Activated T-cell treated with anti-CD3 and anti-CD28 coated beads, Interleukin-2, amount 50 U/mL, for 4 hours (primary cell): ENCODE measurements around the gene RBCK1. TPM values are rescaled to one million over a fixed set of nuclear protein-coding genes. Genes with fewer than 3 reads are reported as not detected.
A peak's percentile ranks its signal among the peaks of the same experiment; 100 is the strongest.

ENCODE experiments used
- ATAC-seq, 2 donors: fragments of 200-7000 bp; cut with Tn5 transposase; one replicate each; pipeline ENCODE4 v1.10.0; 2021
- DNase-seq: peaks from one replicate; pipeline ENCODE4 v3.0.0-alpha.2; 2020
- H3K27me3 Mint-ChIP-seq: one replicate; pipeline ENCODE4 v1.8.0; 2021; ENCODE audit warnings: low read depth, mixed read lengths
- H3K36me3 Mint-ChIP-seq: one replicate; pipeline ENCODE4 v1.8.0; 2022; ENCODE audit warnings: mixed read lengths; ENCODE audit not compliant: insufficient read depth
- H3K4me1 Mint-ChIP-seq: one replicate; pipeline ENCODE4 v1.8.0; 2021; ENCODE audit warnings: low read depth, mixed read lengths
- H3K4me3 Mint-ChIP-seq: one replicate; pipeline ENCODE4 v1.8.0; 2021; ENCODE audit warnings: mild to moderate bottlenecking, moderate library complexity, mixed read lengths
- H3K9me3 Mint-ChIP-seq: one replicate; pipeline ENCODE4 v1.8.0; 2021; ENCODE audit warnings: mixed read lengths
- total RNA-seq, 3 donors: library from RNA; stranded (reverse); gene quantifications; one replicate each; pipeline ENCODE4 v1.2.1, GENCODE V29; 2021

The RBCK1 gene
- total RNA-seq, 3 donors from 2014 or later: 87.1 to 104 (median 103) TPM

- peaks cover 15% of the 10 kb centered on the region for H3K4me1 Mint-ChIP-seq
- ATAC-seq (no peak), DNase-seq (no peak)
- no peaks in the 10 kb centered on the region for H3K27me3 Mint-ChIP-seq
- no peaks in the 10 kb centered on the region for H3K9me3 Mint-ChIP-seq
- H3K4me3 Mint-ChIP-seq: no peak overlapping the region
- H3K36me3 Mint-ChIP-seq: peaks cover 12% of the 10 kb centered on the region
Measured at GRCh38 chr20:400454-401275, 7.4 kb upstream of the RBCK1 start.

- Mint-ChIP-seq H3K4me1 (peaks cover 18% of the 10 kb centered on the region), H3K36me3 (peaks cover 7% of the 10 kb centered on the region), H3K4me3 (no peak overlapping the region), H3K27me3 (no peaks in the 10 kb centered on the region), H3K9me3 (no peaks in the 10 kb centered on the region)
- peak in 1 of 2 donors; percentile 46 for ATAC-seq
- DNase-seq: no peak
Measured at GRCh38 chr20:401682-402495, 6.2 kb upstream of the RBCK1 start.

- Mint-ChIP-seq H3K27me3 (no peaks in the 10 kb centered on the region), H3K36me3 (peaks cover 4% of the 10 kb centered on the region), H3K4me1 (peaks cover 24% of the 10 kb centered on the region), H3K9me3 (no peaks in the 10 kb centered on the region), H3K4me3 (no peak overlapping the region)
- DNase-seq: no peak
- ATAC-seq: no peak
Measured at GRCh38 chr20:402496-402885, 5.6 kb upstream of the RBCK1 start.

GRCh38 chr20:402898-403581 lies 5.1 kb upstream of the RBCK1 start:
- DNase-seq (no peak), ATAC-seq (no peak)
- H3K36me3 Mint-ChIP-seq: peaks cover 3% of the 10 kb centered on the region
- H3K4me3 Mint-ChIP-seq: no peak overlapping the region
- H3K27me3 Mint-ChIP-seq: no peaks in the 10 kb centered on the region
- H3K4me1 Mint-ChIP-seq: peaks cover 24% of the 10 kb centered on the region
- no peaks in the 10 kb centered on the region for H3K9me3 Mint-ChIP-seq

- Mint-ChIP-seq H3K9me3 (no peaks in the 10 kb centered on the region), H3K4me1 (peaks cover 24% of the 10 kb centered on the region), H3K36me3 (peaks cover 1% of the 10 kb centered on the region), H3K27me3 (no peaks in the 10 kb centered on the region), H3K4me3 (no peak overlapping the region)
- ATAC-seq (no peak), DNase-seq (no peak)
Measured at GRCh38 chr20:403582-403957, 4.5 kb upstream of the RBCK1 start.

- ATAC-seq: no peak
- DNase-seq: no peak
- Mint-ChIP-seq H3K36me3 (peaks cover under 1% of the 10 kb centered on the region), H3K9me3 (no peaks in the 10 kb centered on the region), H3K27me3 (no peaks in the 10 kb centered on the region), H3K4me3 (no peak overlapping the region), H3K4me1 (peaks cover 26% of the 10 kb centered on the region)
Measured at GRCh38 chr20:404088-404487, 4.0 kb upstream of the RBCK1 start.

- no peaks in the 10 kb centered on the region for H3K27me3 Mint-ChIP-seq
- ATAC-seq: no peak
- H3K4me1 Mint-ChIP-seq: peaks cover 44% of the 10 kb centered on the region
- H3K9me3 Mint-ChIP-seq: no peaks in the 10 kb centered on the region
- no peak for DNase-seq
- H3K4me3 Mint-ChIP-seq: peak overlapping the region; percentile 80
- H3K36me3 Mint-ChIP-seq: peaks cover 20% of the 10 kb centered on the region
Measured at GRCh38 chr20:406200-407132, 1.6 kb upstream of the RBCK1 start.

GRCh38 chr20:407133-407952 lies 756 bp upstream of the RBCK1 start:
- peaks cover 27% of the 10 kb centered on the region for H3K36me3 Mint-ChIP-seq
- no peaks in the 10 kb centered on the region for H3K27me3 Mint-ChIP-seq
- H3K4me1 Mint-ChIP-seq: peaks cover 44% of the 10 kb centered on the region
- H3K9me3 Mint-ChIP-seq: no peaks in the 10 kb centered on the region
- DNase-seq (peak; percentile 55), ATAC-seq (peak; percentile 75 to 82)
- peak overlapping the region; percentile 80 for H3K4me3 Mint-ChIP-seq

GRCh38 chr20:408843-409696 lies 971 bp downstream of the RBCK1 start:
- peak; percentile 24 to 25 for ATAC-seq
- H3K4me3 Mint-ChIP-seq: peak overlapping the region; percentile 97
- peaks cover 55% of the 10 kb centered on the region for H3K4me1 Mint-ChIP-seq
- H3K27me3 Mint-ChIP-seq: no peaks in the 10 kb centered on the region
- H3K9me3 Mint-ChIP-seq: no peaks in the 10 kb centered on the region
- no peak for DNase-seq
- peaks cover 36% of the 10 kb centered on the region for H3K36me3 Mint-ChIP-seq

- Mint-ChIP-seq H3K36me3 (peaks cover 36% of the 10 kb centered on the region), H3K4me1 (peaks cover 57% of the 10 kb centered on the region), H3K27me3 (no peaks in the 10 kb centered on the region), H3K9me3 (no peaks in the 10 kb centered on the region), H3K4me3 (peak overlapping the region; percentile 97)
- DNase-seq (no peak), ATAC-seq (no peak)
Measured at GRCh38 chr20:409697-410559, 1.8 kb downstream of the RBCK1 start.

GRCh38 chr20:412081-412480 lies 4.0 kb downstream of the RBCK1 start:
- Mint-ChIP-seq H3K36me3 (peaks cover 46% of the 10 kb centered on the region), H3K4me1 (peaks cover 62% of the 10 kb centered on the region), H3K4me3 (no peak overlapping the region), H3K27me3 (no peaks in the 10 kb centered on the region), H3K9me3 (no peaks in the 10 kb centered on the region)
- ATAC-seq (no peak), DNase-seq (no peak)

GRCh38 chr20:414161-414560 lies 6.1 kb downstream of the RBCK1 start:
- peaks cover 55% of the 10 kb centered on the region for H3K4me1 Mint-ChIP-seq
- no peak overlapping the region for H3K4me3 Mint-ChIP-seq
- ATAC-seq (no peak), DNase-seq (no peak)
- H3K27me3 Mint-ChIP-seq: no peaks in the 10 kb centered on the region
- peaks cover 50% of the 10 kb centered on the region for H3K36me3 Mint-ChIP-seq
- H3K9me3 Mint-ChIP-seq: no peaks in the 10 kb centered on the region
